RWPE2 (cell line): Measurements from ENCODE around the gene DEPDC5.
"Not testable (repeated sequence)": the region's sequence is repeated elsewhere in the genome, so short reads cannot be mapped to it uniquely, and the experiment has no call there.

Source experiments
- ATAC-seq: fragments of 200-7000 bp; cut with Tn5 transposase; 3 replicates; pipeline ENCODE4 v1.9.1; 2021; ENCODE audit warnings: low read depth
- DNase-seq: peaks from one replicate; pipeline ENCODE4 v3.0.0-alpha.2; 2020; ENCODE audit warnings: low spot score
- H3K27ac ChIP-seq: fragments of 450-650 bp; 2 replicates; pipeline ENCODE4 v1.5.1; 2017; ENCODE audit warnings: mild to moderate bottlenecking; ENCODE audit not compliant: poor library complexity, severe bottlenecking
- H3K27me3 ChIP-seq: fragments of 250-450 bp; sonication (Bioruptor Pico); 2 replicates; pipeline ENCODE4 v1.5.1; 2021; ENCODE audit warnings: mild to moderate bottlenecking, moderate library complexity; ENCODE audit not compliant: insufficient read depth, poor library complexity, severe bottlenecking
- H3K36me3 ChIP-seq: fragments of 250-450 bp; sonication (Bioruptor Pico); 2 replicates; pipeline ENCODE4 v1.5.1; 2020; ENCODE audit warnings: low read depth, mild to moderate bottlenecking, moderate library complexity
- H3K4me1 ChIP-seq: fragments of 250-450 bp; sonication (Bioruptor Pico); 2 replicates; pipeline ENCODE4 v1.5.1; 2021; ENCODE audit warnings: mild to moderate bottlenecking, moderate library complexity; ENCODE audit not compliant: insufficient read depth, poor library complexity, severe bottlenecking
- H3K4me3 ChIP-seq: fragments of 250-450 bp; sonication (Bioruptor Pico); 2 replicates; pipeline ENCODE4 v1.5.1; 2021; ENCODE audit warnings: mild to moderate bottlenecking, moderate library complexity; ENCODE audit not compliant: severe bottlenecking
- H3K9me3 ChIP-seq: fragments of 250-450 bp; sonication (Bioruptor Pico); 2 replicates; pipeline ENCODE4 v1.5.1; 2021; ENCODE audit warnings: mild to moderate bottlenecking, moderate library complexity; ENCODE audit not compliant: severe bottlenecking
- TF ChIP-seq, protein P1 (sequence below): fragments of 450-650 bp; IDR thresholded peaks from one replicate; pipeline ENCODE4 v1.5.1; 2017; ENCODE audit warnings: mild to moderate bottlenecking, moderate library complexity; ENCODE audit not compliant: poor library complexity, severe bottlenecking

Gene DEPDC5

GRCh38 chr22:31753634-31754501 lies at the start of gene DEPDC5:
TSS of gene DEPDC5 (plus strand) at chr22:31754019. CDS start at chr22:31754922, 903 bp downstream.
- DNase-seq (peak; percentile 94), ATAC-seq (peak; percentile 80)
- H3K4me3 ChIP-seq, result peak within 1 kb of the TSS; percentile 63
- H3K9me3 ChIP-seq, result no peaks in the 10 kb centered on the region
- H3K27ac ChIP-seq, result peak within 1 kb of the TSS; percentile 82
- H3K27me3 ChIP-seq, result no peaks in the 10 kb centered on the region
- H3K4me1 ChIP-seq, result peaks cover 13% of the 10 kb centered on the region
- H3K36me3 ChIP-seq, result peaks cover 8% of the 10 kb centered on the region
- TF ChIP-seq, protein P1, sequence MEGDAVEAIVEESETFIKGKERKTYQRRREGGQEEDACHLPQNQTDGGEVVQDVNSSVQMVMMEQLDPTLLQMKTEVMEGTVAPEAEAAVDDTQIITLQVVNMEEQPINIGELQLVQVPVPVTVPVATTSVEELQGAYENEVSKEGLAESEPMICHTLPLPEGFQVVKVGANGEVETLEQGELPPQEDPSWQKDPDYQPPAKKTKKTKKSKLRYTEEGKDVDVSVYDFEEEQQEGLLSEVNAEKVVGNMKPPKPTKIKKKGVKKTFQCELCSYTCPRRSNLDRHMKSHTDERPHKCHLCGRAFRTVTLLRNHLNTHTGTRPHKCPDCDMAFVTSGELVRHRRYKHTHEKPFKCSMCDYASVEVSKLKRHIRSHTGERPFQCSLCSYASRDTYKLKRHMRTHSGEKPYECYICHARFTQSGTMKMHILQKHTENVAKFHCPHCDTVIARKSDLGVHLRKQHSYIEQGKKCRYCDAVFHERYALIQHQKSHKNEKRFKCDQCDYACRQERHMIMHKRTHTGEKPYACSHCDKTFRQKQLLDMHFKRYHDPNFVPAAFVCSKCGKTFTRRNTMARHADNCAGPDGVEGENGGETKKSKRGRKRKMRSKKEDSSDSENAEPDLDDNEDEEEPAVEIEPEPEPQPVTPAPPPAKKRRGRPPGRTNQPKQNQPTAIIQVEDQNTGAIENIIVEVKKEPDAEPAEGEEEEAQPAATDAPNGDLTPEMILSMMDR, result no peak

DNA sequence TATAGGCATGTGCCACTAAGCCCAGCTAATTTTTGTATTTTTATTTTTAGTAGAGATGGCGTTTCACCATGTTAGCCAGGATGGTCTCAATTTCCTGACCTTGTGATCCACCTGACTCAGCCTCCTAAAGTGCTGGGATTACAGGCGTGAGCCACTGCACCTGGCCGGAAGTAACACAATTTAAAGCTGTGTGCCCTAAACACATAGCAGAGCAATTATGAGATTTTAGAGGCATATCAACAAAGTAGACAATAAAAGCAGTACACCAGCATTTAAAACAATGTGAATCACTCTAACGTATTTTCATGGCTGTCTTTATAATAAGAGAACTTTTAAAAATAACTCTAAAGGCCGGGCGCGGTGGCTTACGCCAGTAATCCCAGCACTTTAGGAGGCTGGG lies 46.3 kb upstream of the DEPDC5 start:
- TF ChIP-seq, protein P1, result no peak
- Histone ChIP-seq H3K9me3 (no peaks in the 10 kb centered on the region), H3K4me3 (no peak overlapping the region), H3K27me3 (no peaks in the 10 kb centered on the region), H3K36me3 (peaks cover 57% of the 10 kb centered on the region), H3K4me1 (no peaks in the 10 kb centered on the region), H3K27ac (no peak overlapping the region)
- no peak for DNase-seq
- no peak for ATAC-seq

DNA sequence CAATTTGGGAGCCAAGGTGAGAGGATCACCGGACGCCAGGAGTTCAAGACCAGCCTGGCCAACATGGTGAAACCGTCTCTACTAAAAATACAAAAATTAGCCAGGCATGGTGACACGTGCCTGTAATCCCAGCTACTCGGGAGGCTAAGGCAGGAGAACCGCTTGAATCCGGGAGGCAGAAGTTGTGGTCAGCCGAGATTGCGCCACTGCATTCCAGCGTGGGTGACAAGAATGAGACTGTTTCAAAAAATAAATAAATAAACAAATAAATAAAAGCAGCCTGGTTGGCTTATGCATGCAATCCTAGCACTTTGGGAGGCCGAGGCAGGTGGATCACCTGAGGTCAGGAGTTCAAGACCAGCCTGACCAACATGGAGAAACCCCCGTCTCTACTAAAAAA lies 42.6 kb upstream of the DEPDC5 start:
- not testable (repeated sequence) for DNase-seq, ATAC-seq, H3K4me3 ChIP-seq, H3K4me1 ChIP-seq, H3K27ac ChIP-seq, H3K27me3 ChIP-seq, H3K9me3 ChIP-seq
- peaks cover 53% of the 10 kb centered on the region for H3K36me3 ChIP-seq

DNA sequence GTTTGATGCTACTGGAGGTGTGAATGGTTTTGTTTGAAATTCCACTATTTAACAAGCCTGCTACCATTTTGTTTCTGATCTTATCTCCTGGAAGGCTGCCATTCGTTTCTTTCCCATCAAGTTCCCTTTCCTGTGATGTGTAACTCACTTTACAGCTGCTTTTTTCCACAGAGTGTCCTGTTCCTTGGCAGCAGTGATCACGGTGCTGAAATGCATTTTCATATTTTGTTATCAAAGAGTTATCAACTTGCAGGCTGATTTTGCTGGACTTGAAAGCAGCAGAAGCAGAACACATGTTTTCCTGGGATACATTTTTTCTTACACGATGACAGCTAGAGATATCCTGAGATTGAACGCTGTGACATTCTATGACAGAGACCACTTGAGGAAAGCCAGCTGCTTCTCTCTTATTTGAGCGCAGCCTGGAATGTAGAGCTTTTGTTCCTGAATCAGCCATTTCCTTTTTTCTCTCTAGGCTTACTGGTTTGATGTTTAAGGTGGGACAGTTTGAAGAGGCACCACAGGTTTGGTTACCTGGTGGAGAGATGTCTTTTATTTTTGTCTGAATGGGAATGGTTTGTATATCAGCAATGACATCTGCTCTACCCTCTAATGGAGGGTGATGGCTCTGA lies 38.6 kb upstream of the DEPDC5 start:
- no peaks in the 10 kb centered on the region for H3K9me3 ChIP-seq

DNA sequence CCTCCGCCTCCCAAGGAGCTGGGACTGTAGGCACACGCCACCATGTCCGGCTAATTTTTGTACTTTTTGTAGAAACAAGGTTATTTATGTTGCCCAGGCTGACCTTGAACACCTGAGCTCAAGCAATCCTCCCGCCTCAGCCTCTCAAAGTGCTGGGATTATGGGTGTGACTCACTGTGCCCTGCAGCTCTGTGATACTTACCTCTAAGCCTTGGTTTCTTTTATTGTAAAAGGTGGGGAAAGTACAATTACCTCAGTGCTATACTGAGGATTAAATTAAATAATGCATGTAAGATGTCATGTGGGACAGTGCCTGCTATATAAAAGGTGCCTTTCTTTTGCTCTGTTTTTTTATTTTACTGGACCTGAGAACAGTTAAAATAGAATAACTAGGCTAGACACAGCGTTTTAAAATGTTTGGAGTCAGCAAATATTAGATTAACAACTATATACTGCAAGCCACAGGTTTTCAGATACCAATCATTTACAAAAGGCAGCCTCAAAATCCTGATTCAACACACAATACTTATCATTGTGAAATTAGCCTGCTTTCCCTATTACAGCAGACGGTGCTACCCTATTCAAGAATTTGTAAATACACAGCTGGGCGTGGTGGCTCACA lies 33.9 kb upstream of the DEPDC5 start:
- peaks cover 89% of the 10 kb centered on the region for H3K36me3 ChIP-seq
- no peak overlapping the region for H3K4me3 ChIP-seq
- H3K27me3 ChIP-seq, result no peaks in the 10 kb centered on the region
- ATAC-seq, result no peak
- DNase-seq, result no peak
- H3K27ac ChIP-seq, result no peak overlapping the region
- no peaks in the 10 kb centered on the region for H3K9me3 ChIP-seq
- TF ChIP-seq, protein P1, result no peak
- no peaks in the 10 kb centered on the region for H3K4me1 ChIP-seq

More for the DNA sequence above, 38.6 kb upstream of the DEPDC5 start:
- no peak for ATAC-seq
- Histone ChIP-seq H3K27me3 (no peaks in the 10 kb centered on the region), H3K36me3 (peaks cover 84% of the 10 kb centered on the region), H3K27ac (no peak overlapping the region), H3K4me1 (no peaks in the 10 kb centered on the region), H3K4me3 (no peak overlapping the region)
- DNase-seq, result no peak
- TF ChIP-seq, protein P1, result no peak
